Fibroblast of villous mesenchyme (primary cell): Measurements from ENCODE around the gene THYN1. TPM values are rescaled to one million over a fixed set of nuclear protein-coding genes. Genes with fewer than 3 reads are reported as not detected.

Experiments used
- DNase-seq: peaks from one replicate; pipeline ENCODE4 v3.0.0-alpha.2; 2010; ENCODE audit warnings: low read depth
- H3K4me3 ChIP-seq: 2 replicates; pipeline ENCODE4 v1.5.1; 2011; ENCODE audit warnings: low read depth, mild to moderate bottlenecking, low read length
- CTCF ChIP-seq: IDR thresholded peaks from 2 replicates; pipeline ENCODE4 v1.5.1; 2012; ENCODE audit warnings: low read depth, mild to moderate bottlenecking, low read length; ENCODE audit not compliant: insufficient read depth
- total RNA-seq: library from RNA; depleted of rRNA; stranded (reverse); fragments of >200 nt; gene quantifications from 2 replicates; pipeline ENCODE4 v1.2.3, GENCODE V29; 2012

THYN1 gene
- total RNA-seq, 1 donor, result 58.3 TPM

- DNase-seq, result peak; percentile 82
- H3K4me3 ChIP-seq, result no peak overlapping the region
- no peak for TF ChIP-seq CTCF
These were observed 13.3 kb upstream of the THYN1 start for GRCh38 chr11:134266440-134266839.

DNA sequence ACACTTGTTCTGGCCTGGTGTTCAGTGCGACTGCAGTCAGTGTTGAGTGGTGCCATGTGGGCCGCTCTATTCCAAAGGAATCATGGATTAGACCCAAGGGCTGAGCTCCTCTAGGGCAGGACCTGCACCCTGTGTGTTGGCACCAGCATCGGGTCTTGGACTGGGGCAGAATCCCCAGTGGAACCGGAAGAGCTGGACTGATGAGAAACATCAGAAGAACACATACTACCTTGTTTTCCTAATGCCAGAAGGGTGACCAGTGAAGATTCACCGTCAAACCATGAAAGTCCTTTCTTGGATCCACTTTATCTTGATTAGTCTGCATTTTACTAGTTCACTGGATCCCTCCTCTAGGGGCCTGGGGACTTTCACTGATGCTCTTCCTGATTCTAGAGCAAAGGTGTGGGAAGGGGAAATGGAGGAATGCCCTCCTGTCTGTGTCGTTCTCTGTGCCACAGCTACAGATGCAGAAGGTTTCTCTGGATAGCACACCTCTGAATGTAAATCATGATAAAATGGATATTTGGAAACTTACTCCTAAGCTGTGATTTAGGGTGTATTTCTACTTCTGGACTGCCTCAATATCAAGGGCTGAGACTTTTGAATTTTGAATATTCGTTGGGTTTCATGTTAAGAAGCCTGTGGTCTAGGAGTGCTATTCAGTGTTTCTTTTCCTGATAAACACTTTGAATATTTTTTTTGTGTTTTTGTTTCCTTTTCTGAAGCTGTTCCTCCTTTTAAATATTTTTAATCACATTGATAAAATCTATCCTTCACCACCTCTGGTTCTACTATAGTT is 12.0 kb upstream of the THYN1 start:
- no peak for DNase-seq
- TF ChIP-seq CTCF, result no peak
- H3K4me3 ChIP-seq, result no peak overlapping the region

GRCh38 chr11:134261626-134262488 is 8.7 kb upstream of the THYN1 start:
- no peak overlapping the region for H3K4me3 ChIP-seq
- peak; percentile 66 for TF ChIP-seq CTCF
- DNase-seq, result no peak

DNA sequence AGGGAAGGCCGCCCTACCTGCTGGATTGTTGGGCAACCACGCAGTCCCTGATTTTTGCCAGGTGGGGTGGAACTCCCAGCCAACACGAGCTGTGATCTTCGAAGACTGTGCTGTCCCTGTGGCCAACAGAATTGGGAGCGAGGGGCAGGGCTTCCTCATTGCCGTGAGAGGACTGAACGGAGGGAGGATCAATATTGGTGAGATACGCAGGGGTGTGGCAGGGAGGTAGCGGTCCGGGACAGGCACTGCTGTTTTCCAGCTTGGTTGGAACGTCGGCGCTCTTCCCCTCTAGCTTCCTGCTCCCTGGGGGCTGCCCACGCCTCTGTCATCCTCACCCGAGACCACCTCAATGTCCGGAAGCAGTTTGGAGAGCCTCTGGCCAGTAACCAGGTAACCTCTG is 7.8 kb upstream of the THYN1 start:
- no peak for TF ChIP-seq CTCF
- no peak for DNase-seq
- H3K4me3 ChIP-seq, result no peak overlapping the region

GRCh38 chr11:134260503-134260902 is 7.4 kb upstream of the THYN1 start:
- no peak for TF ChIP-seq CTCF
- H3K4me3 ChIP-seq, result no peak overlapping the region
- no peak for DNase-seq

DNA sequence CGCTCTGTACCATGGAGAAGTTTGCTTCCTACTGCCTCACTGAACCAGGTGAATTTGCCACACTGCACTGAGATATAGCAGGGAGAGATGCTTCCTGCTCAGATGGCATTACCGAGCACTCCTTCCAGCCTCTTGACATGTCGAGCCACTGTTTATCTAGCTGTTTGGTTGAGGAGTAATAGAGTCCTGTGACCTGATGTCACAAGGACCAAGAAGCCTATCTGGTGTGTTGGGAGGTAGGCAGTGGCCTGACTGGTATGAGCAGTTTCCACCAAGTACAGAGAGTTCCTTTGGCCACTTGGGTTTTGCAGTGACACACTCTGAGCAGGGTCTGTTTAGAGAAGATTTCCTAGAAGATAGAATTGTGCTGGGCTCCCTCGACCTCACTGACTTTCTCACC is 5.4 kb upstream of the THYN1 start:
- DNase-seq, result no peak
- H3K4me3 ChIP-seq, result no peak overlapping the region
- TF ChIP-seq CTCF, result no peak
